GM19324 (cell line): ENCODE results near the gene LHFPL2.
"Not testable (repeated sequence)": the region's sequence is repeated elsewhere in the genome, so short reads cannot be mapped to it uniquely, and the experiment has no call there.

Experiments
- ATAC-seq: cut with Tn5 transposase; IDR thresholded peaks from one replicate; pipeline ENCODE4 v1.9.1; 2021; ENCODE audit warnings: mild to moderate bottlenecking, moderate library complexity; ENCODE audit not compliant: unreplicated experiment, low FRiP score

Gene LHFPL2

DNA sequence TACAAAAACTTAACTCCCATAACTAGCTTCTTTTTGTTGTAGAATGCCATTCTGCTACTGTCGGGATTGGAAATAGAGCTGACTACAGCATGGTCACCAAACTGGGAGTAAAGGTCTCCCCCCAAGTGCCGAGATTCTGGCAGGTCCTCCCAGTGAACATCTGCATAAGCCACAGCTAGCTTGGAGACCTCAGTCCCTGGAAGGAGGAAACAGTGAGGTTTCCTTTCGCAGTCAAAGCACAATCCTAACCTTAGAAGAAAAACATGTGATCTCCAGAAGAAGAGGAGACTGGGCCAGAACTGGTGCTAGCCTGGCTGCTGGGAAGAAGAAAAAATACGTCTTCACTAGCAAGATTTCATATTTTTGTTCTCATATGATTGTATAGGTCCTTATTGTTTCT, 160.7 kb downstream of the LHFPL2 start:
- no peak for ATAC-seq

DNA sequence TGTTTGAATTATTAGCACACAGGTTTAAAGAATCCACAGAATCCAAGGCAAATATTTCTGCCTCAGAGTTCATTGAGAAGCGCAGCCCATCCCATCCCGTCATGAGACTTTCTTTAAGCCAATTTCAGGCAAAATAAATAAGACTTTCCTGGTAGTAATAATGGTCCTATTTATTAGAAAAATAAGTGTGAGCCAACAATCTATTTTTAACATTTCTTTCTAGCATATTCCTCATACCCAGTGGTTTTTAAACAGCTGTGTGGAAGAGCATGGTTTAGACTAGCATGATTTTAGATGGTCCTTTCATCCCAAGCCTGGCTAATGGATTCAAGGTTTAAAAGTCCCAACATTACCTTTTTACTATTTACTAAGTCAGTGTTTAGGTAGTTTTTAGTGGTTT, 162.4 kb downstream of the LHFPL2 start:
- no peak for ATAC-seq

DNA sequence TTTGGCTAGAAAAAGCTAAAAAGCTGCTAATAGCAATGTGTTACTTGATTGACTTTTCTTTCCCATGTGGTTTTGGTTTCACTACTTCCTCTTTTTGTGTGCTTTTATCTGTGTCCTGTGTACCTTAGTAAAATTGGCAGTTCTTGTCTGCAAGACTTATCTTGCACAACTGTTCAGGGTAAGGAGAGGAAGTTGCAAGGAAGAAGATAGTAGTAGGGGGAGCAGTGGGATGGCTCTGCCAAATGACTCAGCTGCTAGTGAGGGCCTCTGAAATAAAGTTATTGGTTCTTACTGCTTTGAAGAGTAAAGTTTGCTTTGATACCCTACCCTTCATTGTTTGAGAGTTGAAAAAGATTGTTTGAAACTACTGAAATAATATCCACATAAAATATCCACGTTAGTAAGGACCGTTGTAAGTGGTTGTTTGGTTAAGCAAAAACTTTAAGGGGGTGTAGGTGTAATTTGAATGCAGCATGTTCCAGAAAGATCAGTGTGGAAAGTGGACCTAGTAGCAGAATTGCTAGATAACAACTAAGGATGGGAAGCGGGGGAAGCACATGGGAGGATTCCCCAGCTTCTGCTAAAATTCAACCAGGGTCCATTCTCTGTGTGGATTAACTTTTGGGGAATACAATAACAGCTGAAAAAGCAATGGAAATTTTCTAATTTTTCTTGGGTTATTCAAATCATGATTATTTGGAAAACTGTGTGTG, 164.6 kb downstream of the LHFPL2 start:
- no peak for ATAC-seq

DNA sequence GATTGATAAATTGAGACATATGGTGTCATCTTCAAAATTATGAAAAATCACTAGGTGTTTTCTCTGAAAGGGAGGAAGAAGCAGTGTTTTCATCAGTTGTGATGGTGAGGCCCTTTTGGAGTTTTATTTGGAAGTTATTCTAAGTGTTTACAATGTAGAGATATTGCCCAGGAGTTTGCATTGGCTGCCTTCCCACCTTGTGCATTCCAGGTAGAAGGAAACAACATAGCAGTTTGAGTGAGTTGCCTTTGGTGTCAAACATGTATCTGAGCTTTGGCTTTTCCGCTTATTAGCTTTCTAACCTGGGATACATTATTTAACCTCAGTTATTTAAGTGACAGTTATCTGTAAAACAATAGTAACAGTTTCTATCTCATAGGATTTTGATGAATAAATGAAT, 165.6 kb downstream of the LHFPL2 start:
- ATAC-seq = no peak

GRCh38 chr5:78476795-78477194, 171.8 kb downstream of the LHFPL2 start:
- no peak for ATAC-seq

GRCh38 chr5:78475370-78475769, 173.2 kb downstream of the LHFPL2 start:
- ATAC-seq = no peak

DNA sequence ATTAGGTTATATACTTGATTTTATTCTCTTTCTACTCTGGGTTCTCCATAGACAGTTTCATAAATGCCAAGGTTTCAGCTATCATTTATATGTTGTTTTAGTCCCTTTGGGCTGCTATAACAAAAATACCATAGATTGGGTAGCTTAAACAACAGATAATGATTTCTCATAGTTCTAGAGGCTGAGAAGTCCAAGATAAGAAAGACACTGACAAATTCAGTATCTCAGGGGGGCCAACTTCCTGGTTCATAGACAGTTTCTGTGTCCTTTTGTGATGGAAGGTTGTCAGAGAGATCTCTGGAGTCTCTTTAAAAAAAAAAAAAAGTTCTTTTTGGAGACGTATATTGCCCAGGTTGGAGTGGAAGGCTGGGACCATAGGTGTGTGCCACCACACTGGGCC, 174.8 kb downstream of the LHFPL2 start:
- ATAC-seq = no peak

DNA sequence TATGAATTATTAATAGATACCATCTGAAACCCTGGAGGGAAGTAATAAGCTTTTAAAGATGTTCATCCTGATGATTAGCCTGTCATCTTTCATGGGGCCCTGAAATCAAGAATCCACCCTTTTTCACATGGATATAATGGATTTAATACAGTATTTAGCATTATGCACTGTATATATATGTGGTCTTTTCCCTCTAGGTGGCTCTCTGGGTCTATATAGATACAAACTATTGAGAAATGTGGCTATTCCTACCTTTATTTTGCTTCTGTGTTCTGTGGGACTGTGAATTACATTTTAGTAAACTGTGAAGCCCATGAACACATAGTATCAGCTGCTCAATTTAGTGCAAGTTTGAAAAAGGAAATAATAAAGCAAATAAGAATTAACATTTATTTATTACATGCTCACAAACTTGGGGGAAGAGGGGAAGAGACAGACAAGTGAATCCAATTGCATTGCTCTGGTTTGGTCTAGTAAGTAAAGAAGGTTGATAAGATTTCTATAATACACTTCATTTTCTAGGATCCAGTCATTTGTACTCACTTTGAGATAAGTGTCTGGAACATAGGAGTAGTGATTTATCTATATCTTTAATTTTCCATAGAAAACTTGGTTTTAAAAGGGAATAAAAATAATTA, 176.0 kb downstream of the LHFPL2 start:
- no peak for ATAC-seq

DNA sequence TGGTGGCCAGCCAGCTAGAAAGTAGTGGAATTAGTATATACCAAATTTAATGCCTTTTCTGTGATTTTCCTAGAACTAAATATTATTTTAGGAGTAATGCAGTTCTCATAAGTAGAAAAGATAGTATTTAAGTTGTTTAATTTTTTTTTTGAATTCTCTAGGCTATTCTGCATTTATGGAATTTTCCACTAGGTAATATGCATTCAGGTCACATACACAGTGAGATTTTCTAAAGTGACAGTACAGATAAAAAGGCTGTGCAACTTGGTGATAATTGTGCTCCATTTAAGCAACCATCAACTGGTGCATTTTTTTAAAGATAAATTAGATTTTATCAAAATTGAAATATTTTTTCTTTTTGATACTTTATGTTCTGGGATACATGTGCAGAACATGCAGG, 176.7 kb downstream of the LHFPL2 start:
- ATAC-seq = no peak

DNA sequence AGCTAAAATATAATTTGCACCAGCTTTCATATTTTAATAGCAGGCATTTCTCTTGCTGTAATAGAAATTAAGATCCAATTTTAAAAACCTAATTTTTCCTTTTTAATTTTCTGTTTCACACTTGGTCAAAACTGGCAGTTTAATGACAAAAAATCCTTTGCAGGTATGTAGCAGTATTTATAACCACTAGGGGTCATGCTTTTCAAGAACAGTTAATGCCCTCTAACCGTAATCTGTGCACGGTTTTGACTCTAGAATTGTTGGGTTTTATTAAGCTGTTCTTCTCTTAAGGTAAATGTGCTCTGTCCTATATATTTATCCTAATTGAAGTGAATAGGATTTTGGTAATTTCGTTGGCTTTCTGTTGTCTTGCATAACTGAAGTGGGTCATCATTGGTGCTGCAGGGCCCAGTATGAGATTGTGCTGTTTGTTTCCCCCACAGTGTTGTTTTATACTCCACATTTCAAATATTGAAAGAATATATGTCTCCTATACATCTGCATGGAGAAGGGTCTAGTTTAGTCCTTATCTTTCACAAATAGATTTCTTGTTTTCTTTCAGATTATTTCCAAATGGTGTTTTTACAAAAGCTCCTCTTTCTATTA, 180.7 kb downstream of the LHFPL2 start:
- ATAC-seq = no peak

- ATAC-seq = no peak
Observed at GRCh38 chr5:78467140-78467539, 181.4 kb downstream of the LHFPL2 start.

DNA sequence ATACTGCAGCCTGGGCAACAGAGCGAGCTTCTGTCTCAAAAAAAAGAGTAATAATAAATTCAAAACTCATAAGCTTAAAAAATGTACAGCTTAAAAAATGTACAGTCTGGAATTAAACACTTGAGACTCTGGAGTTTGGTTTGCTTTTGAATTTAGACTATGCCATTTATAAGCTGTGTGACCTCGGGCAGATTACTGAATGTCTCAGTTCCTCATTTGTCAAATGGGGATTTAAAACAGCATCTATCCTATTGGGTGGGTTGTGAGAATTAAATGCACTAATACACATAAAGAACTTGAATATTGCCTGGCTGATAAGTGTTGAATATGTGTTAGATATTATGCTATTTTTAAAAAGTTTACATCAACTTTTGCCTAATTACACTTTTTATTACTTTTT, 189.7 kb downstream of the LHFPL2 start:
- ATAC-seq = no peak

GRCh38 chr5:78457507-78457906, 191.1 kb downstream of the LHFPL2 start:
- not testable (repeated sequence) for ATAC-seq

GRCh38 chr5:78449103-78449502, 199.5 kb downstream of the LHFPL2 start:
- no peak for ATAC-seq

GRCh38 chr5:78447775-78448424, 200.7 kb downstream of the LHFPL2 start:
- no peak for ATAC-seq
